ENCODE measurements around the gene FBXO46. TPM values are rescaled to one million over a fixed set of nuclear protein-coding genes. Genes with fewer than 3 reads are reported as not detected.

FBXO46 gene
- polyA plus RNA-seq, 1 experiment: 1.4 TPM

DNA sequence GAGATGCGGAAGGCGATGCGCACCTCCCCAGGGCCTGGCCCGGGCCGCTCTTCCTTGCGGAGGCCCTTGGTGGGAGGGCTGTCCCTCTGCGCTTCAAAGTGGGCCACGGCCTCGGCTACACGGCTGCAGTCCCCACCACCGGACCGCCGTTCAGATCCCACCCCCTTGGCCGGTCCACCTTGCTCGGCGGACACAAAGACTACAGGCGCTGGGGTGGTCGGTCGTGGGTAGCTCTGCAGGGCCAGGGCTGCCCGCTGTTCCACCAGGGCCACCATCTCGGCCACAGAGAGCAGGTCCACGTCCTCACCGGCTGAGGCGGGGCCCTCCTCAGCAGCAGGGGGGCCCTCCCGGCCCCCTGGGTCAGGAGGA lies 18.0 kb downstream of the FBXO46 start:
- H3K27ac ChIP-seq (ENCODE audit: low read depth, low read length): no peak overlapping the region
- TF ChIP-seq, protein P1, sequence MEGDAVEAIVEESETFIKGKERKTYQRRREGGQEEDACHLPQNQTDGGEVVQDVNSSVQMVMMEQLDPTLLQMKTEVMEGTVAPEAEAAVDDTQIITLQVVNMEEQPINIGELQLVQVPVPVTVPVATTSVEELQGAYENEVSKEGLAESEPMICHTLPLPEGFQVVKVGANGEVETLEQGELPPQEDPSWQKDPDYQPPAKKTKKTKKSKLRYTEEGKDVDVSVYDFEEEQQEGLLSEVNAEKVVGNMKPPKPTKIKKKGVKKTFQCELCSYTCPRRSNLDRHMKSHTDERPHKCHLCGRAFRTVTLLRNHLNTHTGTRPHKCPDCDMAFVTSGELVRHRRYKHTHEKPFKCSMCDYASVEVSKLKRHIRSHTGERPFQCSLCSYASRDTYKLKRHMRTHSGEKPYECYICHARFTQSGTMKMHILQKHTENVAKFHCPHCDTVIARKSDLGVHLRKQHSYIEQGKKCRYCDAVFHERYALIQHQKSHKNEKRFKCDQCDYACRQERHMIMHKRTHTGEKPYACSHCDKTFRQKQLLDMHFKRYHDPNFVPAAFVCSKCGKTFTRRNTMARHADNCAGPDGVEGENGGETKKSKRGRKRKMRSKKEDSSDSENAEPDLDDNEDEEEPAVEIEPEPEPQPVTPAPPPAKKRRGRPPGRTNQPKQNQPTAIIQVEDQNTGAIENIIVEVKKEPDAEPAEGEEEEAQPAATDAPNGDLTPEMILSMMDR (IDR thresholded peaks at IDR 0.05; ENCODE audit: low read depth, low read length): no peak
- no peak for DNase-seq (ENCODE audit: low read depth, low spot score)
- no peak overlapping the region for H3K4me3 ChIP-seq (ENCODE audit: low read depth, low read length)
- ChIA-PET CTCF (no interaction called here), POLR2A (no interaction called here)
- peaks cover 3% of the 10 kb centered on the region; the same call in 1 of the 2 replicates for H3K9me3 ChIP-seq (ENCODE audit: control insufficient read depth, insufficient read depth, low read length)
- no peaks in the 10 kb centered on the region for H3K27me3 ChIP-seq (ENCODE audit: control insufficient read depth, insufficient read depth, low read length)

DNA sequence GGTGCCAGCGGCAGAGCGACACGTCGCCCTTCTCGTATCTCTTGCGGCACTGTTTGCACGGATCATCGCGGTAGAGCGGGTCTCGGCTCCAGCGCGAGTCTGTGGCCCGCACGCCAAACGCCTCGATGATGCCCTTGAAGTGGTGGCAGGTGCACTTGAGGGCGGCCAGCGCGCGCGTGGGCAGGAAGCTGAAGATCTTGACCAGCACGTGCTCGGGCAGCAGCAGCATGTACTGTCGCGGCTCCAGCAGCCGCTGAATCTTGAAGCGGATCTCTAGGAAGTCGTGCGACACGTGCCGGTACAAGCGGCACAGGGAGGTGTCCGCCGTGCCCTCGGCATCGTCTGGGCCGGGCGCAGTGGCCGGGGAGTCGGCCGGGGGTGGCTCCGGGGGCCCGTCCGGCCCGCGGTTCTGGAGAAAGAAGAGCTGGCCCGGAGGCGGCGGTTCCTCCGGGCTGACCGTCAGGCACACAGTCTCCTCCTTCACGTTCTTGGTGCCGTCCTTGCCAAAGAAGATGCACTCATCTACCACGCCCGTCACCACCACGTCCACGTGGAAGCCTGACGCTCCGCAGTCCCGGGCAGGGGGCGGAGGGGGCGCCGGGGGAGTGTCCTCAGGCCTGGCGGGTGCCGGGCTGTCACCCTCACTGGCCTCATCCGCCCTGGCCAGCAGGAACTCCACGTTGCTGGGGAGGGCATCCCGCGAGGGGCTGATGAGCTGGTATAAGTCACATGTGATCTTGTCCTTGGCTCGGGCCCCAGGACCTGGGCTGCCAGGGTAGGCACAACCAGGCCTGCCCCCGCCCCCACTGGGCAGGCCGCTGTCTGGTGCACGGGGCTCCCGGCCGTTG lies 18.6 kb downstream of the FBXO46 start:
- TF ChIP-seq, protein P1 (IDR thresholded peaks at IDR 0.05; ENCODE audit: low read depth, low read length): no peak
- H3K9me3 ChIP-seq (ENCODE audit: control insufficient read depth, insufficient read depth, low read length): peaks cover 3% of the 10 kb centered on the region; the same call in 1 of the 2 replicates
- no peak for DNase-seq (ENCODE audit: low read depth, low spot score)
- H3K27me3 ChIP-seq (ENCODE audit: control insufficient read depth, insufficient read depth, low read length): no peaks in the 10 kb centered on the region
- no peak overlapping the region for H3K27ac ChIP-seq (ENCODE audit: low read depth, low read length)
- ChIA-PET POLR2A (no interaction called here), CTCF (no interaction called here)
- H3K4me3 ChIP-seq (ENCODE audit: low read depth, low read length): no peak overlapping the region

DNA sequence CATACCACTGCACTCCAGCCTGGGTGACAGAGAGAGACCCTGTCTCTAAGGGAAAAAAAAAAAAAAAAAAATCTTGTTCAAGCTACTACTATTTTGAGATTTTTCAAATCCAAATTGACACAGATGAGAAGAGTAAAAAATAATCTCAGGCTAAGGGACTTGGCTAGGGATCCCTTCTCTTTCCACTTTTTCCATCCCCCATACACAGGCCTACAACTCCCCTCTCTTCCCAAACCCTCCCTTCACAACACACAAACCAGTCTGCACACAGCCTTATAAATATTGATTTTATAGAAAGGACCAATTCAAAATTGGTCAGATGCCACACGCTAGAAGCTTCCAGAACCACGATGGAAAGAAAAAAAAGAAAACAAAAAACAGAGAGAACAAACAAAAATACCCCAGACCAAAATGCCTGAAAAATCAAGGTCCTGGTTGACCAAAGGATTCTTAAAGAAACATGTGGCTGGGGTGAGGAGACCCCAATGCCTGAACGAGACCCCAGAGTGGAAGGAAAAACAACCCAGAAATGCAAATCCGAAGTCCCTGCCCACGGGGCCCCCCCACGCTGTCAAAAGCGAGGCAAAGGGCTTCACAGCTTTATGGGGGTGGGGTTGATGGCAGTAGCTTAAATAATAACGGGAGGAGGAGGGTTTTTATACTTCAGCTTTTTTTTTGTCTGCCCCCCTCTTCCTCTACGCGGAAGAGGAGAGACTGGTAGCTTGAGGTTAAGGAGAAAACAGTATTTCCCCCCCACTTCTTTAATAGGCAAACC lies 20.2 kb downstream of the FBXO46 start:
- Histone ChIP-seq H3K9me3 (ENCODE audit: control insufficient read depth, insufficient read depth, low read length) (peaks cover 3% of the 10 kb centered on the region; the same call in 1 of the 2 replicates), H3K4me3 (ENCODE audit: low read depth, low read length) (no peak overlapping the region), H3K27ac (ENCODE audit: low read depth, low read length) (no peak overlapping the region), H3K27me3 (ENCODE audit: control insufficient read depth, insufficient read depth, low read length) (no peaks in the 10 kb centered on the region)
- POLR2A ChIA-PET: no interaction called here
- DNase-seq (ENCODE audit: low read depth, low spot score): no peak
- TF ChIP-seq, protein P1 (IDR thresholded peaks at IDR 0.05; ENCODE audit: low read depth, low read length): no peak
- CTCF ChIA-PET: interaction anchor here (0.6 to 8.2 kb wide), 2 partner anchors 17 to 23 kb away, joined by 3 to 56 read pairs; partner anchors contain the start of gene QPCTL

DNA sequence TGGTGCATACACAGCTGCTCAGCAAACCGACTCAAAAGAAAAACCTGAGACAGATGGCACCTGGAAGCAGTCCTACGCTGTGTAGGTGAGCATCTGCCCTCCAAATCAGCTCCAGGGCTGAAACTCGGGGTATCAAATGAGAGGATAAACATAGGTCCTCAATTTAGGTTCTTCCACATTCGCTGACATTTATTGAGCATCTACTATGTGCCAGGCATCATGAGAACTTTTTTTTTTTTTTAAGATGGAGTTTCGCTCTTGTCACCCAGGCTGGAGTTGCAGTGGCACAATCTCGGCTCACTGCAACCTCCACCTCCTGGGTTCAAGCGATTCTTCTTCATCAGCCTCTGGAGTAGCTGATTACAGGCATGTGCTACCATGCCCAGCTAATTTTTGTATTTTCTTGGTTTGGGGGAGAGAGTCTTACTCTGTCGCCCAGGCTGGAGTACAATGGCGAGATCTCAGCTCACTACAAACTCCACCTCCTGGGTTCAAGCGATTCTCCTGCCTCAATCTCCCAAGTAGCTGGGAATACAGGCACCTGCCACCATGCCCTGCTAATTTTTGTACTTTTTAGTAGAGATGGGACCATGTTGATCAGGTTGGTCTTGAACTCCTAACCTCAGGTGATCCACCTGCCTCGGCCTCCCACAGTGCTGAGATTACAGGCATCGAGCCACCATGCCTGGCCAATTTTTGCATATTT lies 24.8 kb downstream of the FBXO46 start:
- ChIA-PET POLR2A (interaction anchor here (1.7 kb wide), 1 partner anchor 13 kb away, joined by 5 read pairs; the partner anchor contains the start of gene QPCTL), CTCF (interaction anchor here (1.3 to 8.2 kb wide), 2 partner anchors 11 to 13 kb away, joined by 5 to 56 read pairs; partner anchors contain the start of gene QPCTL)

More for the DNA sequence above, 24.8 kb downstream of the FBXO46 start:
- Histone ChIP-seq H3K27ac (ENCODE audit: low read depth, low read length) (no peak overlapping the region), H3K9me3 (ENCODE audit: control insufficient read depth, insufficient read depth, low read length) (no peaks in the 10 kb centered on the region), H3K27me3 (ENCODE audit: control insufficient read depth, insufficient read depth, low read length) (no peaks in the 10 kb centered on the region), H3K4me3 (ENCODE audit: low read depth, low read length) (no peak overlapping the region)
- TF ChIP-seq, protein P1 (IDR thresholded peaks at IDR 0.05; ENCODE audit: low read depth, low read length): no peak
- no peak for DNase-seq (ENCODE audit: low read depth, low spot score)

Data from AG04450 (cell line).